M059J (cell line): ENCODE data around the gene TEX26. TPM values are rescaled to one million over a fixed set of nuclear protein-coding genes. Genes with fewer than 3 reads are reported as not detected.
A peak's percentile ranks its signal among the peaks of the same experiment; 100 is the strongest.

ENCODE experiments used
- DNase-seq: peaks from one replicate; pipeline ENCODE4 v3.0.0-alpha.2; 2012; ENCODE audit warnings: low read depth
- total RNA-seq: library from RNA; depleted of rRNA; stranded (reverse); fragments of >200 nt; shearing (Covaris generic); gene quantifications from 2 replicates; pipeline ENCODE4 v1.2.3, GENCODE V29; 2014; rRNA removed

The TEX26 gene
- total RNA-seq, 1 experiment from 2014 or later = not detected

GRCh38 chr13:31011901-31012654 is 79.6 kb downstream of the TEX26 start:
- peak; percentile 12 for DNase-seq

GRCh38 chr13:31012655-31013024 is 80.2 kb downstream of the TEX26 start:
- peak; percentile 54 for DNase-seq

- no peak for DNase-seq
These were observed 82.0 kb downstream of the TEX26 start for GRCh38 chr13:31014456-31014855.

DNA sequence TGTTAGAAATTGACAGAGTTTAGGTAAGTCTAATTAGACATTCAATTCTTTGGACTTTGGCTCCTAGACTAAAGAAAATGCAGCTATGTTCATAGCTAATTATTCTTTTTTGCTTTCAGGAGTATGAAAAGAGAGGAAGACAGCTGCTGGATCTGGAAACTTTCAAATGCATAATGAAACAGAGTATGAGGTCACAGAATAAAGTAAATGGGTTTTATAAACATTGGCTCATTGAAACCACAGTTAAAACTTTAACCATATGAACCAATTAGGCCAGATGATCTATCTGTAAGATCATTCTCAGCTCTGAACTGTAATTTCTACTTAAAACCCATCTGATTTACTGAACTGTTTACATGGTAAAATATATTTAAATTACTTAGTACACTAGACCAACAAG is 82.7 kb downstream of the TEX26 start:
- DNase-seq = no peak

- no peak for DNase-seq
These were observed 84.2 kb downstream of the TEX26 start for GRCh38 chr13:31016342-31017325.

DNA sequence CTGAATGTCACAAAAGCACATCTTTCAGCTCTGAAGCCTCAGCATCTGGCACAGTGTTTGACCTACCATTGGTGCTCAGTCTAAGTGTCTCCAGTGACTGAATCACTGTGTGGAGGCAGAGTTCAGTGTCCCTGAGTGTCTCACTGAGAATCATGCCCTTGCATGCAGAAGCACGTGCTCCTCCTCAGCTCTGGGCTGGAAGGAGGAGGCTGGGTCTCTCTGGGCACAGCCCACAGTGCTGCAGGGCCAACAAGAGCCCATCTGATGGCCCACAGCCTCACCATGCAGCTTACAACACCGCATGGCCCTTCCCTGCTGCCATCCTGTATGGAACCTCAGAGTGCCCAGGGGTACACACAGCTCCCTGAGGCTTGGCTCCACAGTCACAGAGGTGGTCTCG is 86.1 kb downstream of the TEX26 start:
- DNase-seq = no peak

- DNase-seq = no peak
These were observed 88.5 kb downstream of the TEX26 start for GRCh38 chr13:31020996-31021395.

GRCh38 chr13:31022288-31022895 is 89.9 kb downstream of the TEX26 start:
- DNase-seq = no peak

DNA sequence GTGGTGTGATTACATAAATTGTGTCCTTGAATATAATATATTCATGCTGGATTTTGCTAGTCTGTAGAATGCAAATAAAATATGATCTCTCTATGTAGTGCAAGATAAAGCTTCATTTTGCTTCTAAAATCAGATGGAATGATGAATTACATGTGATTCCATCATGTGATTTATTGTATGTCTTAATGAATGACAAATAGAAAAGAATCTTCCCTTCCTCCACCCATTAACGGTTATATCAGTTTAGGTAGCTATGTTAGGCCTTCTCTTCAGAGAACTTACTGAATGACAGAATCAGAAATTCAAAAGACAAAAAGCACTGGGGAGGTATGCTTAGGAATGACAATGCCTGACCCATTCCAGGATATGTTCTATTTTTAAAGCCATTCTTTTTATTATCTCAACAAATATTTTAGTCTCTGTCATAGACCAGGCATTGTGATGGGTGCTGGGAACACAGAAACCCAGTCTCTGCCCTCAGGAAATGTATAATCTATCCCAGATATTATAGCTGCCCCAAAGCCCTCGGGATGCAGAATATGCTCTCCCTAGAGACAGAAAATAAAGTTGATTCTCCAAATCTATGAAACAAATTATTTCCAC is 90.6 kb downstream of the TEX26 start:
- no peak for DNase-seq

Other genes with a start within 250 kb of the TEX26 start
- 0.52 and 1.2 TPM in 2 replicates for gene ALOX5AP, start 197.1 kb upstream of the TEX26 start, total RNA-seq
- 0.07 and 0.12 TPM in 2 replicates for gene MEDAG, start 26.4 kb upstream of the TEX26 start, total RNA-seq
- gene HSPH1, start 229.2 kb downstream of the TEX26 start, total RNA-seq = 55.4 and 83.3 TPM in 2 replicates